NCI-H524 (cell line): ENCODE measurements around the gene NPTN.
A peak's percentile ranks its signal among the peaks of the same experiment; 100 is the strongest.
"Not testable (repeated sequence)": the region's sequence is repeated elsewhere in the genome, so short reads cannot be mapped to it uniquely, and the experiment has no call there.

Experiments used
- DNase-seq, 2 experiments: peaks; one replicate each; lab custom pipeline; 2025; lab: John Stamatoyannopoulos, UW

Gene NPTN

DNA sequence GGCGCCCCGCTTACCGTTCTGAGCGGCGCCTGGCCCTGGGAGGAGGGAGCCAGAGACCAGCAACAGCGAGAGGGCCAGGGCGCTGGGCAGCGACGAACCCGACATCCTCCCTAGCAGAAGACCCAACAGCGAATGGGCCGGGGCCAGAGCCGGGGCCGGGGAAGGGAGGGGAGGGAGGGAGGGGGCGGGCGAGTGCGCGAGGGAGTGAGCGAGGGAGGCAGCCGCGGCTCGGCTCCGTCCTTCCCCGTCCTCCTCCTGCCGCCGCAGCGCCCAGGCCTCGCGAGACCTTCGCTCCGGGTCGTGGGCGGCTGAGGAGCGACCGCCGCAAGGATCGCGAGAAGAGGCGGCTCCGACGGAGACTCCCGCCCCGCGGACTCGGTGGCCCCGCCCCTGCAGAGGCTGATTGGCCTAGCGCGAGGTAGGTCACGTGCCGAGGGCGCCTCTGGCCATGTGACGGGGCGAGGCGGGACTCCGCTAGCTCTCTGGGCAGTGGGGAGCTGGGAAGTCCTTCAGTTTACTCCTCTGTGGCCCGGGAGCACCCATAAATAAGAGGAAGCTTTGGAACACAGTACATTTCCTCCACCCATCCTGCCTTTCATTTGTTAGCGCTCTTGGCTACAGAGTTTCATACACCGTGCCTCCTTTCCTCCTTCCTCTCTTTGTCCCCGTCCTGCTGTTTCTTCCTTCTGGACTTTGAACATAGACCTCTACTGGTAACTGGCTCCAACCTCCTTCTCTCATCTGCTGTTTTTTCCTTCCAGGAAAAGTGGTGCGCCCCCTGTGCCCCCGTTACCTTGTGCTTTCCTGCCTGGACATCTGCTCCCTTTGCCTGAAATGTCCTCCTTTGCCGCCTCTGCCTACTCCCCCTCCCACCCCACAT is at the start of gene NPTN:
Gene NPTN, minus strand, starts transcription at position 279 of the 880 bp plus-strand sequence. Its CDS starts 174 bp downstream, at position 105.
- peak; percentile 95 to 98 for DNase-seq

DNA sequence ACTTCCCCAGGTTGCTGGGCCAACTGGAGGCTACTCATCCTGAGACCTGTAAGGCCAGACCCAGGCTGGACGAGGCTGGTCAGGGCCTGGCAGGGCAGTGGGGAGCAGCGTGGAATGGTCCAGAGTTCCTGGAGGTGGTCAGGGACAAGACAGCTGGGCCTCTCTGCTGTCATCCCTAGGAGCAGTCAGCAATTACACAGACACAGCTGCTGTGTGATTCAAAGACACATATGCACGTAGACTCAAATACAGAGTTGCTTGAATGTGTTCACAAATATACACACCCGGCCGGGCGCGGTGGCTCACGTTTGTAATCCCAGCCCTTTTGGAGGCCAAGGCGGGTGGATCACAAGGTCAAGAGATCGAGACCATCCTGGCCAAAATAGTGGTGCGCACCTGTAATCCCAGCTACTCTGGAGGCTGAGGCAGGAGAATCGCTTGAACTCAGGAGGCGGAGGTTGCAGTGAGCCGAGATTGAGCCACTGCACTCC is 49.5 kb upstream of the NPTN start:
- no peak for DNase-seq

DNA sequence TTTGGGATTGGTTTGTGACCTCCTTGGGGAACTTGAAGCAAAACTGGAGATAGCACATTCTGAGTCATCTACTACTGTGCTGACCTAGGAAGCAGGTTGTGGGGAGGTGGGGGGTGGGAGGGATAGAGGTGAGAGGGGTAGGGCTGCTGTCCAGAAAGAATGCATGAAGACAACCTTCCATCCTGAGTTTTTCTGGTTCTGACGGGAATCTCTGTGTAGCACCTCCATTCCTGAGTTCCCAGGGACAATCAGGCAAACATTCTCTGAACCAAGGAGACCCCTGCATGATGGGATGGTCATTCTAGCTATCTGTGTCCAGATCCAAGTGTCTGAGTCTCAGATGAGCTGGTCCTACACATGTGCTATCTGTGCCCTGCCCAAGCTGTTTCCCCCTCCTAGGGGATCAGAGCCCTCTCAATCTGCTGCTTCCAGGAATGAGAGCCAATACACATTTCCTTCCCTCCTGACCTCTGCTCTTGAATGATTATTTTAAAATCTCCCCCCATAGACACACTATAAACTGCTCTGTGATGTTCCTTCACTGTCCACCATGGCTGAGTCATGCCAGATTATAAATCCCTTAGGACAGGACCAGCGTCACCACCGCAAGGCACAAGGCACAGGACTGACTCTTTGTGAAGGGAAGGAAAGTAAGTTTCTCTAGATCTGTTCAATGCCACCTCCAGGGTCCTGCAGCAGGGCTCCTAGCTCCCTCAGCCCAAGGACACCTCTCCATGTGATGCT is 48.8 kb upstream of the NPTN start:
- DNase-seq = no peak

DNA sequence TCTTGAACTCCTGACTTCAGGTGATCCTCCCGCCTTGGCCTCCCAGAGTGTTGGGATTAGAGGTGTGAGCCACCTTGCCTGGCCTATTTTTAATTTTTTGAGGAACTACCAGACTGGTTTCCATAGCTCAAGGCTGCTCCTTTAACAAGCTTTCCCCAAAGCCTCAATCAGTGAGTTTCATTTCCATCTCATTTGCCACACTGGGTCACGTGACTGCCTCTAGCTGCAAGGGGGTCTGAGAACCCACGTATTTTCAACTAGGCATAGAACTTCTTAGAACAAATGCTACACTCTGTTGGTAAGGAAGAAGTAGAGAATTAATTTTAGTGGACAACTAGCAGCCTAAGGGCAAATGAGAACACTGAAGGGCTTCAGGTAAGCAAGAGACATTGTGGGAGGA is 47.9 kb upstream of the NPTN start:
- no peak for DNase-seq

DNA sequence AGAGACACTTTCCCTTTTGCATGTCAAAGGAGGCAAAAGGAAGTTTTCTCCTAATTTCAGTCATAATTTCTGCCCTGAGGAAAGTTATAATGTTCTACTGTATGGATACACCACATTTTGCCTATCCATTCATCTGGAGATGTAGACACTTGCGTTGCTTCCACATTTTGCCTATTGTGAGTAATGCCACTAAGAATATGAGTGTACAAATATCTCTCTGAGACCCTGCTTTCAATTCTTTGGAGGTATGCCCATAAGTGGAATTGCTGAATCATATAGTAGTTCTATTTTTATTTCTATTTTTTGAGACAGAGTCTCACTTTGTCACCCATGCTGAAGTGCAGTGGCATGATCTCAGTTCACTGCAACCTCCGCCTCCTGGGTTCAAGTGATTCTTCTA is 47.4 kb upstream of the NPTN start:
- DNase-seq = no peak

DNA sequence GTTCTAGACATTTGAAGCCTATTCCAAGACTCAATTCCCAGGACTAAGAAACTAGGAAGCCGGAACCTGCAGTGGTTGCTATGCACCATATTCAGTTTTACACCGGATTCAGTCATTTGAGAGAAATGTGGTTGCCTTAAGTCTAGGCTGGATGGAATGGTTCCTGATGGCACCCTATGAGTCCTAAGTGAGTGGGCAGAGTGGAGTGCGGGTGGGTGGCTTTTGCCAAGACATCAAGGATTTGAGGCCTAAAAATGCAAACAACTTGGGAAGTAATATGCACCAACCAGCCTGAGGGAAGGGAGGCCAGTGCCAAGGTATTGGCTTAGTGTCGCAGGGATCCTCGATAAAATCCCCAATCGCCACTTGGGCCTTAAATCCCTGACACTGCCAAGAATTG is 46.8 kb upstream of the NPTN start:
- DNase-seq = no peak

DNA sequence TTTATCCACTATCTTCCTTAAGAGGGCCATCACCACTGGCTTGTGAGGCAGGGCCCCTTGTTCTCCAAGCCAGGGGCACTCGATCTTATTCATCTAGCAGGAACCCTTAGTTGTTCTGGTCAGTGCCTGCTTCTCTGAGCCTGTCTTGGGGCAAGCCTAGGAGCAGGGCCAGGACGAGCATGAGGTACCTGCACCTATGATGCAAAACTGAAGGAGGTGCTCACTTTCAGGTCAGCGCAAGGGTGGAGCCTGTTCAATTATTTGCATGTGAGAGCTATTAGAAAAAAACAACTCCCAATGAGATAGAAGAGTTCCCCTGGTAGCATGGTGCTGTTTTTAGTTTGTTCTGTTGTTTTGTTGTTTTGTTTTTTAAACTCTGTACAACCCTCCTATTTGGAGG is 46.0 kb upstream of the NPTN start:
- DNase-seq = no peak

DNA sequence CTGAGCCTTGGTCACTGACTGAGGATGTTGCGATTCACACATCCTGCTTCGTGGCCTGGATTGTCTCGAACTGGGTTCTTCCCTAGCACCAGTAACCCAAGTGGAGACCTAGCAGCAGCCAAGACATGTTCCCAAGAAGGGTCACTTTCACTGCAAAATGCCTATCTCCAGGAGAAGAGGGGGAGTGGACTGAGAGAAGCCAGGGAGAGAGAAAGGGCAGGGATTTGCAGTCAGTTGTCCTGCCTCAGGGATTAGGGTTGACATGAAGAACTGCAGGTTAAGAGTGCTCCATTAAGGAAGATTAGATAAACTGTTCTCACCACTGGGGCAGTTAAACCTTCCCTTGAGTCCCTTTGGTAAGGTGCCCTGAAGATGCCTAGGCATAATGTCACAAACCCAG is 45.3 kb upstream of the NPTN start:
- no peak for DNase-seq

DNA sequence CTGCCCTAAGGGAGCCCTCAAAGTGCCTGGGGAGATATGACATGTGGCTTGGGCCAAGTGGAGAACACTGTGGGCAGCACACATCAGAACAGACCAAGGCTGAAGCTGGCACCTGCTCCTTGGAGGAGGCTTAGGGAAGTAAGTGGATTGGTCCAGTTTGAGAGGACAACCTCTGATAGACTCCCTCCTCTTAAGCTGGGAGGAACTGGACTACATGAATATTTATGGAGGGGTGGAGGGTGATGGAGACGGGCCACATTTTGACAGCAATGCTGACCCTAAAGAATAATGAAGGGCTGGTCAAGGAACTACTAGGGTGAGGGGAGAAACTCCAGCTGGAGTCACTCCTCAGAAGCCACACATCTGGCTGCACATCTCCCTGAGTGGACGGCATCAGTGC is 44.5 kb upstream of the NPTN start:
- no peak for DNase-seq

DNA sequence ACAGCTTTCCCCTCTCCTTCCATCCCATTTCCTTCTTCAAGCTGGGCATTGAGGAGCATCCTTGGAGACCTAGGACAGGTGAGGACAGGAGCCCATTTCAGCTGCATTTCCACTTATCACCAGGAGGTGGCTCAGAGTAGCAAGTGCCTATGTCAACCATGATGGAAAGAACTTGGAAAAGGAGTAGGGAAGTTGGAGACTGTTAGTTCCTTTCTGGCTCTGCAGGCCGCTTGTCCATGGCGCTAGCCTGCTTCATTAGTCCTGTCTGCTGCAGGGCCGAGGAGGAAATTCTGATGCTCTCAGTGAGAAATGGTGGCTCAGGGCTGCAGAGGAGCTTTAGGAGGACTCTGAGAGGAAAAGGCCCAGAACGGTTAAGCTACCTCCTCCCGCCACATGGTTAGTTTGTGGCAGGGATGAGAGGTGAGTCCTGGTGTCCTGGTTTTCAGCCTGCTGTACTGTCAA is 44.0 kb upstream of the NPTN start:
- DNase-seq = peak in 1 of 2 experiments; percentile 51

DNA sequence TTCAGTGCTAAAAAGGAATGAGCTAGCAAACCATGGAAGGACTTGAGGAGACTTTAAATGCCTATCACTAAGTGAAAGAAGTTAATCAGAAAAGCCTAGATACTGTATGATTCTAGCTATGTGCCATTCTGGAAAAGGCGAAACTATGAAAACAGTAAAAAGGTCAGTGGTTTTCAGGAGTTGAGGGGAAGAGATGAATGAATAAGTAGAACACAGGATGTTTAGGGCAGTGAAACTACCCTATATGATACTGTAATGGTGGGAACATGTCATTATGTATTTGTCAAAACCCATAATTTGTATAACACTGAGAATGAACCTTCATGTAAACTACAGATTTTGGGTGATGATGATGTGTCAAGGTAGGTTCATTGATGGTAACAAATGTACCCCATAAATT is 41.4 kb upstream of the NPTN start:
- no peak for DNase-seq

DNA sequence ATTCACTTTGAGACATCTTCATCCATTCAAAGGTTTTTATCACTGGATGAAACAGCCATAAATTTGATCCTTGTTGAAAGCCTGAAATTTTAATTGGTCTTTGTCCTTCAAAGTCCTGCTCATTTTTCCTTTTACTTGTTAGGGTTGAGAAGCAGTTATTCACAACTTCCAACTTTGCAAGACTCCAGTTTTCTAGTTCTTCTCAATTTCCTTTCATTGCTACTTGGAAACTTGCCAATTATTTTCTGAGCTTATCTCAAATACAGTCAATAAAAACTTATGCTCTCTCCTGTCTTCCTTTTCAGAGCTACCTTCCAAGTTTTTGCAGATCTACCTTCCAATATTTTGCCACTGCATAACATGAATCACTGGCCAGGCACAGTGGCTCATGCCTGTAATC is 27.3 kb upstream of the NPTN start:
- DNase-seq = no peak

DNA sequence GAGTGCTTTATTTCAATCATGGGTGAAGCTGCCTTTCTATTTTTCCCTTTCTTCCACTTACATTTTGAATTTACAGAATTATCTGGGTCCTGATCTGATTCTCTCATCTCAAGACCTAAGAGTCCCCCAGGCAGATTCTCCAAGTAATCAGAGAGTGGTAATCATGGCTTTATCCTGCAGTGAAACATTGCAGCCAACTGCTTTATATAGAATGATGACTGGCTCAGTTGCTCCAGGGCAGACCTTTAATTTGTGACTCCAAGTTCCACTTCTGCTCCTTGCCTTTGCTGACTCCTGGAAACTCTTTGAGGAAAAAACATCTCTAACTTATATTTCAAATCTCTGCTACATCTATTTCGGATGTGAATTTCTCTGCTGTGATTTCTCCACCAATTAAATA is 25.5 kb upstream of the NPTN start:
- DNase-seq = no peak

DNA sequence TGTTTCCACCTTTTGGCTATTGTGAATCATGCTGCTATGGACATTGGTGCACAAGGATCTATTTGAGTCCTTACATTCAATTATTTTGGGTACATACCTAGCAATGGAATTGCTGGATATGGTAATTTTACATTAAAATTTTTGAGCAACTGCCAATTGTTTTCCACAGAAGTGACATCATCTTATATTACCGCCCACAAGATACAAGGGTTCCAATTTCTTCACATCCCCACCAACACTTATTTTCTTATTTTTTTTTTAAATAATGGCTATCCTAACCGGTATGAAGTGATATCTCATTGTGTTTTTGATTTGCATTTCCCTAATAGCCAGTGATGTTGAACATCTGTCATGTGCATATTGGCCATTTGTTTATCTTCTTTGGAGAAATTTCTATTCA is 22.5 kb upstream of the NPTN start:
- DNase-seq = no peak

DNA sequence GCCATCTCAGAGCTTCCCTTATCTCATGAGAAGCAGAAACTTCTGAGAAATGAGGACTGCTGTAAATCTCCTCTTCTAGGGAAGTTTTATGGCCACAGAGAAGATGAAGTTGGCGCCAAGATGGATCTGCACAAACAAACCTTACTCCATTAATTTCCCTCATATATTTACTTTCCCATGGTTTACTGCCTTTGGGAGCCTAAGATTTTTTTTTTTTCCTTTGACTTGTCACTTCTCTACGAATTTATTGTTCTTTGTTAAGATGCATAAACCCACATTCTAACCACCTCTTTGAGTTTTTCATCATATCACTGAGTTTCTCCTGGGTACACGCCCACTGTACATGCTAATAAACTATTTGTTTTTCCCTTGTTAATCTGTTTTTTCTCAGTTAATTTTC is 21.5 kb upstream of the NPTN start:
- no peak for DNase-seq

DNA sequence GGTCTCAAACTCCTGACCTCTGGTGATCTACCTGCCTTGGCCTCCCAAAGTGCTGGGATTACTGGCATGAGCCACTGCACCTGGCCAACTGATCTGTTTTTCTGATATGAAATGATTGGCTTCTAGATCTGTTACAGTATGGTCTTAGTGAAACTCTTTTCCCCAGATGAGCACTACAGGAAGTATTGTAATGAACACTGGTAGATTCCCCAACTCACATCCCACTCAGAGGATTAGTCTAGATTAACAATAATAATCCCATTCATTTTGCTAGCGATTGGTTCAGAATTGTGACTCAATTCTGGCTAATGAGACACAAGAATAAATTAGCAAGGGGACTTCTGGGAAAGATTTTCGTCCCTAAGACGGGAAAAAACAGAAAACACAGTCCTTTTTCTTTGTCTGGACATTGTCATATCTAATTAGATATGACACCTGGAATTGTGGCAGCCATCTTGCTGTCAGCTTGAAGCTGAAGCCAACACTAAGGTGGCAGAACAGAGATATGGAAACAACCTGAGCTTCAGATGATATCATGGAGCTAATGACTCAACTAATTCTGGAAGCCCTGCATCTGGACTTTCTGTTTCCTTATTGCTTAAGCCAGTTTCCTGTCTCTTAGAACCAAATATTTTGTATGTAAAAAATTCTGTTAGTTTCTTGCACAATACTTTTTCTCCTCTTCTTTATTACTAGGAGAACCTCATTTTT is 17.4 kb upstream of the NPTN start:
- peak in 1 of 2 experiments; percentile 6 for DNase-seq

DNA sequence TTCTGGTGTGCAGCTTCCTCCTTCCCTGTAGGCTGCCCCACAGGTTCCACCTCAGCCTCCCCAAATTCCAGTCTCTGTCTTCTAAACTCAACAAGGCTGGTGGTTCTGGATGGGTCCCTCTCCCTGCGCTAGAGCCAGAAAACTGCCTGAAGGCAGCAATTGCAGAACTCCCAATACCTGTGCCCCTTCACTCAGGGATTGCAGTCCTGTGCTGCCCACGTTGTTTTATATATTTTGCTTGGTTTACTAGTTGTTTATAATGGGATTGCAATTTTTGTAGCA is 14.8 kb upstream of the NPTN start:
- DNase-seq = no peak

DNA sequence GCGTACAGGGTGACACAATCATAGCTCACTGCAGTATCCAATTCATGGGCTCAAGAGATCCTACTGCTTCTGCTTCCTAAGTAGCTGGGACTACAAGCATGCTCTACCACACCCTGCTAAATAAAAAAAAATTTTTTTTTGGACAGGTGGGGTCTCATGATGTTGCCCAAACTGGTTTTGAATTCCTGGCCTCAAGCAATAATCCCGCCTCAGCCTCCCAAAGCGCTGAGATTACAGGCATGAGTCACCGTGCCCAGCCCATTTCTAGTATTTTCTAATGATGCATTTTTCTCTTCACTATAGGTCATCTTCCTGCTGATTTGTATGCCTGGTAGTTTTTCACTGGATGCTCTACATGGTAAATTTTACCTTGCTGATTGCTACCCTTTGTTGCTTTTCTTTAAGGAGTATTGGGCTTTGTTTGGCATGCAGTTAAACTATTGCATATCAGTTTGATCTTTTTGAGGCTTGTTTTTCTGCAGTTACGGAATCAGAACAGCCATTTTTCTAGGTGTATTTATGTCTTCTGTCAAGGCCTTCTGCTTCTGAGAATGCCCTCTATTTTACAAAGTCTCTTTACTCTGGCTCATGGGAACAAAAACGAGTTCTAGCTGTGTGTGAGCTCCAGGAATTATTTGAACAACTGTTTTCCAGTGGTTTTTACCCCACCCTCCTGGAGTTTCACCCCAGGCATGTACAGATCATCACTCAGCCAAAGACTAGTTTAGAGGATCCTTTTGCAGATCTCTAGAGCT is 14.2 kb upstream of the NPTN start:
- DNase-seq = no peak

DNA sequence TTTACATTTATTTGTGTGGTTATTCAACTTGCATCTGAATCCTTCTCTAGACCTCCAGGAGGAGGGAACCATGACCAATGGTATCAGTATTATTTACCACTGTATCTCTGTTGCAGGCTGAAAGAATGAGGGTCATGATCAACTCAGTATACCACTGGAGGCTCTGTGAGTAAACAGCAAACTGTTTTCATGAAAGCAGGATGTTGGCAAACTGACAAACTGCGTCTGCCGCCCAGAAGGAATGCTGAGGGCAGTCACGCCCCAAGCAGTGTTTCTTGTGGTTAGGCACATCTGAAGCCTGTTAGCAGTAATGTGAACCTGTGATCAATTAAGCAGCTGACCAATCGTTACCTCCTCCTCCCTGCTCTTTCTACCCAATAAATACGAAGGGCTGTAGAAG is 6.3 kb upstream of the NPTN start:
- not testable (repeated sequence) for DNase-seq

DNA sequence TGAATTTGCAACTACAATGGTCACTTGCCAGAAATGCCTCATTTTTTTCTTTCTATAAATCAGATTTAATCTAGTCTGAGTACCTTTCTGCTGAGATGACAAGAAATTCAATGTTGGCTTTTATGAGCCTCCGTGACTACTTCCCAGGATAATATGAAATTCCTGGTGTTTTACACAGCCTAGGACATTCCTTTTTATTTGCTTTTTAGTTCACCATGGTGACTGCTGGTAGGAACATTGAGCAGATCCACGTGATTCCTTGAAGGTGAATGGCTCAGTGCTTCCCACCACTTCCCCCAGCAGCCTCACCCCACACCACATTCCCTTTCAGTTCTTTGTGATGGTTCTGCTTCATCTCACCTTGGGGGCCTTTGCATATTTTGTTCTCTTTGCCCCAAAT is 4.3 kb upstream of the NPTN start:
- DNase-seq = no peak

DNA sequence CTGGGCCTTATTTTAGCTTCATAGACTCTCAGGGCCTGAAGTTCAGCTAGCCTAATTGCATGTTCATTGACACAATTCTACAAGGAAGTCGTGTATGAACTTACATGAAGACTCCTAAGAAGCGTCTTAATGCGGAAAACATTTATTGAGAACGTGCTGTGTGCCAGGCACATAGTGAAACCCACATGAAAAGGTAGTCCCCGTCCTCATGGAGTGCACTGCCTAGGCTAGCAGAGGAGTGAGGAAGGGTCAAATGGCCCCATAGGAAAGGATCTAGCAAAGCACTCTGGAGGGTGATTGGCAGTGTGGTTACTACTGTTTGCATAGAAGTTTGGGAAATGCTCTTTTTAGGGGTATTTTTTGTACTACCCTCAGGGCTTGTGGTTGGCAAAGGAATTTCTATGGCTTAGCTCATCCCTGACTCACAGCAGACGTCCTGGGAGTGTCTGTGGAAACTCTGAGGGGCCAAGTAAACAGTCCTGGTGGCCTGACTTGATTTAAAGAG is 854 bp upstream of the NPTN start:
- DNase-seq = no peak

DNA sequence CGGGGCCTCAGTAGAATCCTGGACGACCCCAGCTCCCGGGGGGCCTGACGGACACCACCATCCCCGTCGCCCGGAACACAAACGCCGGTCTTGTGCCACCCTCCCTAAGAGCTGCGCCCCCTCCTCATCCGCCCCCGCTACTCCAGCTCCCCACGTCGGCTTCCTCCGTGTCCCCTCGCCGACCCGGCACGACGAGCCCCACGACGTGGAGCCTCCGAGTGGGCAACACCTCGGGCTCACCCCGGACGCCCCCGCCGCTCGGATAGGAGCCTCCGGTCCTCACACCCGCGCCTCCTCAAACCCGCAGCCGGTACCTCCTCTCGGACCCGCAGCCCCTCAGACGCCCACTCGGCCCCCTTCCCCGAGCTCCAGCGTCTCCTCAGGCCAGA is 525 bp downstream of the NPTN start:
- DNase-seq = no peak
